PC-3 (cell line): ENCODE measurements around the gene CCDC87.

Experiments
- EZH2 ChIP-seq: fragments of 300-600 bp; sonication (generic); IDR thresholded peaks from one replicate; pipeline ENCODE4 v1.6.1; 2017; ENCODE audit warnings: antibody characterized with exemption, mild to moderate bottlenecking, low read length; ENCODE audit not compliant: unreplicated experiment
- EZH2phosphoT487 ChIP-seq: fragments of 300-600 bp; sonication (generic); IDR thresholded peaks from 2 replicates; pipeline ENCODE4 v1.6.1; 2018; ENCODE audit warnings: mild to moderate bottlenecking, antibody characterized with exemption, low read length, borderline replicate concordance
- TF ChIP-seq, protein P1 (sequence below): fragments of 300-600 bp; sonication (generic); conservative IDR thresholded peaks from 2 replicates; pipeline ENCODE4 v1.5.1; 2017; ENCODE audit warnings: antibody characterized with exemption, low read depth, mild to moderate bottlenecking, low read length

DNA sequence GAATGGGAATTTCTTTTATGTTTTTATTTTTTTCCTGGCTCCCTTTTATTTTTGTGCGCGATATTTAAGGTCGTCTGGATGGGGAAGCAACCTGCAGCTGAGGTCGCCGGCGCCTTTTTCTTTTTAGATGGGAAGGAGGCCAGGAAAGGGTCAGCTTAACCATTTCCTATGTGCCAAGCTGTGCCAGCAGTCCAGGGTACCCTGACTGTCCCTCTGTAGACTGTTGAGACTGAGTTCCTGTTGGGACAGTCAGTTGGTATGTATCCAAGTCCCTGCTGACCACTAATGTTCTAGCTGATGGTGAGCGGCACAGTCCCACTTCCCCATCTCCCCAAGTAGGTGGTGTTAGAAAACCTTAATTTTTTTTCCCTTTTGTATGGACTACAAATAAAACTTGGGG is 34.1 kb upstream of the CCDC87 start:
- TF ChIP-seq, protein P1, sequence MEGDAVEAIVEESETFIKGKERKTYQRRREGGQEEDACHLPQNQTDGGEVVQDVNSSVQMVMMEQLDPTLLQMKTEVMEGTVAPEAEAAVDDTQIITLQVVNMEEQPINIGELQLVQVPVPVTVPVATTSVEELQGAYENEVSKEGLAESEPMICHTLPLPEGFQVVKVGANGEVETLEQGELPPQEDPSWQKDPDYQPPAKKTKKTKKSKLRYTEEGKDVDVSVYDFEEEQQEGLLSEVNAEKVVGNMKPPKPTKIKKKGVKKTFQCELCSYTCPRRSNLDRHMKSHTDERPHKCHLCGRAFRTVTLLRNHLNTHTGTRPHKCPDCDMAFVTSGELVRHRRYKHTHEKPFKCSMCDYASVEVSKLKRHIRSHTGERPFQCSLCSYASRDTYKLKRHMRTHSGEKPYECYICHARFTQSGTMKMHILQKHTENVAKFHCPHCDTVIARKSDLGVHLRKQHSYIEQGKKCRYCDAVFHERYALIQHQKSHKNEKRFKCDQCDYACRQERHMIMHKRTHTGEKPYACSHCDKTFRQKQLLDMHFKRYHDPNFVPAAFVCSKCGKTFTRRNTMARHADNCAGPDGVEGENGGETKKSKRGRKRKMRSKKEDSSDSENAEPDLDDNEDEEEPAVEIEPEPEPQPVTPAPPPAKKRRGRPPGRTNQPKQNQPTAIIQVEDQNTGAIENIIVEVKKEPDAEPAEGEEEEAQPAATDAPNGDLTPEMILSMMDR = no peak
- TF ChIP-seq EZH2phosphoT487 (no peak), EZH2 (no peak)
